Left lung (tissue), 10 donors: ENCODE results near the gene GMDS. TPM values are rescaled to one million over a fixed set of nuclear protein-coding genes. Genes with fewer than 3 reads are reported as not detected.

Experiments
- ATAC-seq: fragments of 200-7000 bp; cut with Tn5 transposase; one replicate; pipeline ENCODE4 v1.9.1; 2020; ENCODE audit warnings: moderate library complexity
- DNase-seq, 4 donors: peaks; one replicate each; pipeline ENCODE4 v3.0.0-alpha.2; 2013 to 2020
- H3K27ac ChIP-seq, 2 donors: fragments of 200-600 bp; sonication (generic) in 1 of 2; one replicate each; pipeline versions ENCODE4 v1.5.0 to v1.8.0; 2020 to 2021
- H3K27me3 ChIP-seq, 2 donors: fragments of 200-600 bp; sonication (generic) in 1 of 2; one replicate each; pipeline versions ENCODE4 v1.5.0 to v1.8.0; 2020 to 2021
- H3K36me3 ChIP-seq, 2 donors: fragments of 200-600 bp; sonication (generic) in 1 of 2; one replicate each; pipeline versions ENCODE4 v1.5.0 to v1.8.0; 2020 to 2021
- H3K4me1 ChIP-seq, 2 donors: fragments of 200-600 bp; one replicate each; pipeline ENCODE4 v1.8.0; 2021
- H3K4me3 ChIP-seq, 2 donors: fragments of 200-600 bp; sonication (generic) in 1 of 2; one replicate each; pipeline versions ENCODE4 v1.5.0 to v1.8.0; 2020 to 2021; ENCODE audit warnings: mild to moderate bottlenecking in 1 of 2
- H3K9me3 ChIP-seq, 2 donors: fragments of 200-600 bp; sonication (generic) in 1 of 2; one replicate each; pipeline versions ENCODE4 v1.5.0 to v1.8.0; 2020 to 2021
- intact Hi-C, 2 donors: fragments of 100-400 bp; cut with DNase I; formaldehyde crosslinking; loops; one replicate each; pipeline versions ENCODE4 v1.11.2 to v1.14.2; 2022
- polyA plus RNA-seq, 6 donors: library from polyadenylated mRNA; unstranded; fragments of 120-200 nt; gene quantifications; one replicate each; pipeline ENCODE4 v1.2.1, GENCODE V29; 2013; ENCODE audit not compliant: insufficient read length in 6 of 6
- total RNA-seq, 2 donors: library from RNA; stranded (reverse); fragmentation: NEBNext Ultra II Directional; extraction: Animal tissue kit (Norgen Biotek cat#: 25700); gene quantifications; one replicate each; pipeline ENCODE4 v1.2.1, GENCODE V29; 2021
- TF ChIP-seq, protein P1 (sequence below), 2 donors: fragments of 200-600 bp; sonication (generic) in 1 of 2; IDR thresholded peaks; one replicate each; pipeline versions ENCODE4 v1.5.0 to v1.8.0; 2021; ENCODE audit warnings: antibody characterized with exemption in 2 of 2
- donor health status: DM: no; HTN: yes; CAD: no.
- donor health status: DM: no; HTN: no; CAD: no.

The GMDS gene
- total and polyA plus RNA-seq, 8 donors, result 16.5 to 25.4 (median 21.2) TPM

DNA sequence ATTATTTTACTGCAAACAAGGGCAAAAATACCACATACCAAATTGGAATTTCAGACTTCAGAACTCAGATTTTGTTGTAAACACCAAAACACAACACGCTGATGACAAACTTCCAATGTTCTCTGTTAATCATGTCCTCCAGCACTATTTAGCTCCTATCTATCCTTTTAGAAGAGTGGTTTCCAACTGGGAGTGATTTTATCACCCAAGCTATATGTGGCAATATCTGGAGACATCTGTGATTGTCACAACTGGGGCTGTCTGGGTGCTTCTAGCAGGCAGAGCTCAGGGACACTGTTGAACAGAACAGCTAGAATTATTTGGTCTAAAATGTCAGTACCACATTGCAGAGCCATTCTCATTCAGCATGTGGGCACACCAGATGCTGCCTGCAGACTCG, 391.1 kb downstream of the GMDS start:
- H3K9me3 ChIP-seq, result no peaks in the 10 kb centered on the region
- H3K36me3 ChIP-seq, result no peaks in the 10 kb centered on the region
- no peaks in the 10 kb centered on the region for H3K4me1 ChIP-seq
- no peak overlapping the region for H3K27ac ChIP-seq
- intact Hi-C loops, result no loop called here
- H3K4me3 ChIP-seq, result no peak overlapping the region
- DNase-seq, result no peak
- TF ChIP-seq, protein P1, sequence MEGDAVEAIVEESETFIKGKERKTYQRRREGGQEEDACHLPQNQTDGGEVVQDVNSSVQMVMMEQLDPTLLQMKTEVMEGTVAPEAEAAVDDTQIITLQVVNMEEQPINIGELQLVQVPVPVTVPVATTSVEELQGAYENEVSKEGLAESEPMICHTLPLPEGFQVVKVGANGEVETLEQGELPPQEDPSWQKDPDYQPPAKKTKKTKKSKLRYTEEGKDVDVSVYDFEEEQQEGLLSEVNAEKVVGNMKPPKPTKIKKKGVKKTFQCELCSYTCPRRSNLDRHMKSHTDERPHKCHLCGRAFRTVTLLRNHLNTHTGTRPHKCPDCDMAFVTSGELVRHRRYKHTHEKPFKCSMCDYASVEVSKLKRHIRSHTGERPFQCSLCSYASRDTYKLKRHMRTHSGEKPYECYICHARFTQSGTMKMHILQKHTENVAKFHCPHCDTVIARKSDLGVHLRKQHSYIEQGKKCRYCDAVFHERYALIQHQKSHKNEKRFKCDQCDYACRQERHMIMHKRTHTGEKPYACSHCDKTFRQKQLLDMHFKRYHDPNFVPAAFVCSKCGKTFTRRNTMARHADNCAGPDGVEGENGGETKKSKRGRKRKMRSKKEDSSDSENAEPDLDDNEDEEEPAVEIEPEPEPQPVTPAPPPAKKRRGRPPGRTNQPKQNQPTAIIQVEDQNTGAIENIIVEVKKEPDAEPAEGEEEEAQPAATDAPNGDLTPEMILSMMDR (IDR thresholded peaks at IDR 0.05), result no peak
- no peaks in the 10 kb centered on the region for H3K27me3 ChIP-seq
- no peak for ATAC-seq

DNA sequence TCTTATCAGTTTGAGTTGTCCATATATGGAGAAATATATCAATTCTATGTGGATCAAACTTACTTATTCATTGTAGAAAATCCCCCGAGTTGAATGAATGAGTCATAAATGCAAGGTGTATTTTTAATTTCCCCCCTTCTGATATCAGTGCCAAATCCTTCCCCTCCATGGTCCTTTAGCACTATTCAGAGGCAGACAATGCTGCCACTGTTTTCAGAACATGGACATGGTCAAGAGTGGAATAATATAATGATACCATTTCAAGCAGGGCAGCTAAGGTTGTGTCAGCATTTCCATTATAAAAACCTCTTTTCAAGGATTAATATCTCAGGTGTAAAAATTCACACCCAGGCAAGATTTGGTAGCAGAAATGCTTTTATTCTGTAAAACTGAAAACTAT, 391.6 kb downstream of the GMDS start:
- H3K36me3 ChIP-seq, result no peaks in the 10 kb centered on the region
- no peaks in the 10 kb centered on the region for H3K27me3 ChIP-seq
- no peaks in the 10 kb centered on the region for H3K9me3 ChIP-seq
- DNase-seq (no peak), ATAC-seq (no peak)
- no peaks in the 10 kb centered on the region for H3K4me1 ChIP-seq
- H3K27ac ChIP-seq, result no peak overlapping the region
- TF ChIP-seq, protein P1 (IDR thresholded peaks at IDR 0.05), result no peak
- intact Hi-C loops, result no loop called here
- no peak overlapping the region for H3K4me3 ChIP-seq

DNA sequence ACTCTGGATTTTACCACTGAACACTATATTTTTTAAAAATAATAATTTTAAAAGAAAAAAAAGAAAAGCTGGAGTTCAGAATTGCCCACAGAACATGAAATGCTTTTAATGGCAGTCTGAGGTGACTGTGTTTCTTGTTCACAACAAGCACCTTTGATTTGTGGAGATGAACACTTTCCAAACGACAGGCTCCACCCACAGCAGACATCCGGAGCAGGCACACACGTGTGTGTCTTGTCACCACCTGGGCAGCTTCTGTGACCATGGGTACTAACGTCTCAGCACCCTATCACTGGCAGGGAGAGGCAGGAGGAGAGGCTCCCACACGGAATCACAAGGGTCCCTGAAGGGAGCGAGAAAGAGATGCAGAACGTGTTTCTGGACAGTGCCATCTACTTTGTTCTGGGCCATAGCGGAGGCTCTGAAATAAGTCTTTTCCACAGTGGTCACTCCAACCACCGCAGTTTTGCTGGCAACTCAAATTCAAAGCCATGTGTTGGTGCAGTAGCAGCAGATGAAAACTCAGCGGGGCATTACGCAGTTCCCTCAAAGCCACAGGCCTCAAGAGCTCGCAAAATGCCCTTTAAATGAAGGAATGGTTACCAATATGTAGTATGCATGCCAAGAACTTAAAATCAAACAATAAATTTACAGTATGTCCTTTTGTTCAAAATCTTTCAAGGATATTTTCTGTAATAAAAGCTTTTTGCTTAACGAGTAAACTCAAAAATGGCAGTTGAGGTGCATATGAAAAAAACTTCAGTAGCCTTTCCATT, 393.5 kb downstream of the GMDS start:
- no peaks in the 10 kb centered on the region for H3K4me1 ChIP-seq
- no peaks in the 10 kb centered on the region for H3K27me3 ChIP-seq
- no peak overlapping the region for H3K27ac ChIP-seq
- no peak overlapping the region for H3K4me3 ChIP-seq
- DNase-seq (no peak), ATAC-seq (no peak)
- intact Hi-C loops, result no loop called here
- H3K36me3 ChIP-seq, result no peaks in the 10 kb centered on the region
- H3K9me3 ChIP-seq, result no peaks in the 10 kb centered on the region
- TF ChIP-seq, protein P1 (IDR thresholded peaks at IDR 0.05), result no peak

DNA sequence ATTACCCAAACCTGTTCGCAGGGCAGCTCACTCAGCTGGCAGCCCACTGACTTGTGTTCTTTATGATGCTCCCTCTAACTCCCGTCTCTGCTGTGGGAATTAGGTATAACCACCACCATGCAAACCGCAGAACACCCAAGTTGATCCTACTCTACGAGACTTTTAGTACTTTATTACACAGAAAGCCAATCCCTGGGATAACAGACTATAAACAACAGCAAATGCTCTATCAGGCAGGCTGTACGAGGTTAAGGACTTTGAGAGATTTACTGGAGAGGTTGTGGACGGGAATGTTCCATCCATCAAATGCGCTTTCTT, 394.6 kb downstream of the GMDS start:
- peaks cover 0 to under 1% of the 10 kb centered on the region in 2 donors for H3K9me3 ChIP-seq
- no peaks in the 10 kb centered on the region for H3K4me1 ChIP-seq
- H3K36me3 ChIP-seq, result no peaks in the 10 kb centered on the region
- H3K27me3 ChIP-seq, result no peaks in the 10 kb centered on the region
- H3K4me3 ChIP-seq, result no peak overlapping the region
- DNase-seq (no peak), ATAC-seq (no peak)
- H3K27ac ChIP-seq, result no peak overlapping the region
- intact Hi-C loops, result no loop called here
- TF ChIP-seq, protein P1 (IDR thresholded peaks at IDR 0.05), result no peak

DNA sequence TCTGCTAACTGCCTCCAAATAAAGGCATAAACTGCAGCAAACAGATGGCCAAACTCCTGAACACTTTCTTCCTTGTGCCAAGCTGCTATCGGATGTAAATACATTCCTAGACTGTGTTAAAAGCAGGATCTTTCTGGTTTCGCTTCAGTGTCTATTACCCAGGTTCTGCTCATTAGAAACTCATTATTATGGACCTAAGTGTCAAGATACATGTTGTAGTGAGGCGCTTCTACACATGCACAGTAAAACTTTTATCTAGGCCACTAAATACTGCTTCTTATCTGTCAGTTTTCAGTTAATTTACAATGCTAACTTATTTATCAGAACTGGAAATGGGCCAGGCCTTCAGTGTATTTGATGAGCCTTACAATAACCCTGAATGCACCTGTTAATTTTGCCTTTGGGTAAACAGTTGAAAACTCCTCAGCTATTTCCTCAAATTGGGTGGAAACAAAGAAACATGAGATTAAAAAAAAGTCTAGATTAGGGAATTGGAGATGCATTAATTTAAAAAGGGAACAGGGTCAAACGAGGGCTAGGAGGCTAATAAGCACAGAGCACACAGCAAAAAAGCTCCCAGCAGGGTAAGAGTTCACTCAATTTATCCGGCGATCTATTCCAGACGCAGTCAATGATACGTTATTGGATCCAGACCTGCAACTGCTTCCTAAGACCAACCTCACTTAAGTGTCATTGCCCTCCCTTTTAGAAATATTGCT, 395.1 kb downstream of the GMDS start:
- Histone ChIP-seq H3K4me1 (no peaks in the 10 kb centered on the region), H3K27ac (no peak overlapping the region), H3K36me3 (no peaks in the 10 kb centered on the region), H3K4me3 (no peak overlapping the region), H3K27me3 (no peaks in the 10 kb centered on the region), H3K9me3 (peaks cover 0 to 5% of the 10 kb centered on the region in 2 donors)
- intact Hi-C loops, result no loop called here
- ATAC-seq, result no peak
- TF ChIP-seq, protein P1 (IDR thresholded peaks at IDR 0.05), result no peak
- DNase-seq, result no peak
